Calu3 (cell line): ENCODE results near the gene PARM1. TPM values are rescaled to one million over a fixed set of nuclear protein-coding genes. Genes with fewer than 3 reads are reported as not detected.

Experiments
- BruUV-seq: library from RNA; stranded (reverse); fragments of 400-500 nt; replicated peaks from 2 replicates; lab custom pipeline; 2021; lab: Mats Ljungman, UMichigan
- CTCF ChIA-PET: fragments of 300-600 bp; sonication (Branson Sonifier 250); formaldehyde crosslinking; loops from one replicate; lab custom pipeline; 2022; ENCODE audit warnings: antibody characterized with exemption; lab: Charles Lee
- DNase-seq: peaks from one replicate; pipeline ENCODE4 v3.0.0; 2022
- H3K27ac Mint-ChIP-seq: one replicate; pipeline ENCODE4 v1.8.0; 2022; ENCODE audit warnings: mixed read lengths; ENCODE audit not compliant: unreplicated experiment
- H3K27me3 Mint-ChIP-seq: one replicate; pipeline ENCODE4 v1.8.0; 2022; ENCODE audit warnings: mixed read lengths; ENCODE audit not compliant: unreplicated experiment
- H3K36me3 Mint-ChIP-seq: one replicate; pipeline ENCODE4 v1.8.0; 2022; ENCODE audit warnings: mild to moderate bottlenecking, moderate library complexity, mixed read lengths; ENCODE audit not compliant: insufficient read depth, unreplicated experiment
- H3K4me1 Mint-ChIP-seq: one replicate; pipeline ENCODE4 v1.8.0; 2022; ENCODE audit warnings: mild to moderate bottlenecking, low read depth, mixed read lengths; ENCODE audit not compliant: unreplicated experiment
- H3K4me3 Mint-ChIP-seq: one replicate; pipeline ENCODE4 v1.8.0; 2022; ENCODE audit warnings: mild to moderate bottlenecking, low read depth, moderate library complexity, mixed read lengths; ENCODE audit not compliant: unreplicated experiment
- H3K9me3 Mint-ChIP-seq: one replicate; pipeline ENCODE4 v1.8.0; 2022; ENCODE audit warnings: low read depth, mixed read lengths; ENCODE audit not compliant: unreplicated experiment
- intact Hi-C: fragments of 100-400 bp; cut with micrococcal nuclease; formaldehyde crosslinking; loops from one replicate; pipeline ENCODE4 v1.10.0; 2022; ENCODE audit not compliant: unreplicated experiment
- total RNA-seq: library from RNA; stranded (reverse); gene quantifications from 2 replicates; pipeline ENCODE4 v1.2.3, GENCODE V29; 2022
- TF ChIP-seq, protein P1 (sequence below): fragments of 200-600 bp; IDR thresholded peaks from one replicate; pipeline ENCODE4 v1.8.0; 2022; ENCODE audit warnings: antibody characterized with exemption; ENCODE audit not compliant: unreplicated experiment

PARM1 gene
- total RNA-seq, 1 experiment from 2014 or later: 4.4 TPM

- TF ChIP-seq, protein P1, sequence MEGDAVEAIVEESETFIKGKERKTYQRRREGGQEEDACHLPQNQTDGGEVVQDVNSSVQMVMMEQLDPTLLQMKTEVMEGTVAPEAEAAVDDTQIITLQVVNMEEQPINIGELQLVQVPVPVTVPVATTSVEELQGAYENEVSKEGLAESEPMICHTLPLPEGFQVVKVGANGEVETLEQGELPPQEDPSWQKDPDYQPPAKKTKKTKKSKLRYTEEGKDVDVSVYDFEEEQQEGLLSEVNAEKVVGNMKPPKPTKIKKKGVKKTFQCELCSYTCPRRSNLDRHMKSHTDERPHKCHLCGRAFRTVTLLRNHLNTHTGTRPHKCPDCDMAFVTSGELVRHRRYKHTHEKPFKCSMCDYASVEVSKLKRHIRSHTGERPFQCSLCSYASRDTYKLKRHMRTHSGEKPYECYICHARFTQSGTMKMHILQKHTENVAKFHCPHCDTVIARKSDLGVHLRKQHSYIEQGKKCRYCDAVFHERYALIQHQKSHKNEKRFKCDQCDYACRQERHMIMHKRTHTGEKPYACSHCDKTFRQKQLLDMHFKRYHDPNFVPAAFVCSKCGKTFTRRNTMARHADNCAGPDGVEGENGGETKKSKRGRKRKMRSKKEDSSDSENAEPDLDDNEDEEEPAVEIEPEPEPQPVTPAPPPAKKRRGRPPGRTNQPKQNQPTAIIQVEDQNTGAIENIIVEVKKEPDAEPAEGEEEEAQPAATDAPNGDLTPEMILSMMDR: no peak
- BruUV-seq: no TSS peak
These were observed 41.9 kb upstream of the PARM1 start for GRCh38 chr4:74891037-74891436.

DNA sequence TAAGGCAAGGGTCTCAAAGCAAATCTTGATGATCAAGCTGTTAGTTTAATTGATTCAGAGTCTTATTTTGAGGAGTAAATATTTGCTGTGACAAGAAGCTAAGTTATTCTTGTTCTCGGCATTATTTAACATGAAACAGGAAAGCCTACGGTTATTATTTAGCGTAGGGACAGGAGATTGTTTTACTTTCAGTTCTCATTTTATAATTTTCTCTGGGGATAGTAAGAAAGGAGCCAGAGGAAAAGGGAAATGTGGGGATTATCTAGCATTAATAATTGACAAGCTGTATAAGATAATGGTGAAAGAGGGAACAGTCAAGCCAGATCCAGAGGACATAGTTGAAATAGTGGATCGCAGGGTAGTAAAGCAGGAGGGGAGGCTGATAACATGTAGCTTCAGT, 39.7 kb upstream of the PARM1 start:
- no peaks in the 10 kb centered on the region for H3K36me3 Mint-ChIP-seq
- CTCF ChIA-PET: interaction anchor here (0.9 to 1.1 kb wide), 2 partner anchors 13 to 20 kb away, joined by 3 read pairs; no protein-coding TSS in a partner anchor
- TF ChIP-seq, protein P1: no peak
- peak overlapping the region; percentile 57 for H3K4me3 Mint-ChIP-seq
- intact Hi-C loops: no loop called here
- H3K27ac Mint-ChIP-seq: no peak overlapping the region
- H3K9me3 Mint-ChIP-seq: no peaks in the 10 kb centered on the region
- BruUV-seq: no TSS peak
- peaks cover 33% of the 10 kb centered on the region for H3K4me1 Mint-ChIP-seq
- H3K27me3 Mint-ChIP-seq: no peaks in the 10 kb centered on the region
- DNase-seq: no peak

More at GRCh38 chr4:74891037-74891436, 41.9 kb upstream of the PARM1 start:
- Mint-ChIP-seq H3K9me3 (no peaks in the 10 kb centered on the region), H3K27me3 (no peaks in the 10 kb centered on the region), H3K4me1 (peaks cover 23% of the 10 kb centered on the region), H3K36me3 (no peaks in the 10 kb centered on the region), H3K4me3 (no peak overlapping the region), H3K27ac (no peak overlapping the region)
- DNase-seq: no peak
- CTCF ChIA-PET: no interaction called here
- intact Hi-C loops: no loop called here

DNA sequence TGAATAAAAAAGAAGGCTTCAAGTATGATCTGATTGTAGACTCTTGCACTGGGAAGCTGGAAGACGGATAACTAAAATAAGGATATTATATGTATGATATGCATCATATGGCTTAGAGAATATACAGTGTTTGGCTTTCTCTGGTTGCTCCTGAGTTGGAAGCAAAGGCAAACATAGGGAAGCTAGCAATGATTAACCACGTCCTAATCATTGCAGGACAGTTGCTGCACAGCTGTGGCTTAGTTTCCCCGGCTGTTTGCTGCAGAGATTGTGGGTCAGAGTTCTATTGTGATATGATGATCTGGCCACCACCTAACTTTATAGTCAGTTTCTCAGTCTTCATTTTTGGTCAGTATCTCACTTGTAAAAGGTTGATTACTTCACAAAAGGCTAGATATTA, 36.3 kb upstream of the PARM1 start:
- Mint-ChIP-seq H3K4me1 (peaks cover 33% of the 10 kb centered on the region), H3K36me3 (no peaks in the 10 kb centered on the region), H3K27ac (no peak overlapping the region), H3K4me3 (no peak overlapping the region), H3K27me3 (no peaks in the 10 kb centered on the region), H3K9me3 (no peaks in the 10 kb centered on the region)
- BruUV-seq: no TSS peak
- CTCF ChIA-PET: interaction anchor here (1.4 kb wide), 1 partner anchor 22 kb away, joined by 3 read pairs; no protein-coding TSS in a partner anchor
- no peak for DNase-seq
- intact Hi-C loops: no loop called here
- TF ChIP-seq, protein P1: no peak

- no peak overlapping the region for H3K4me3 Mint-ChIP-seq
- CTCF ChIA-PET: interaction anchor here (1.4 kb wide), 1 partner anchor 23 kb away, joined by 3 read pairs; no protein-coding TSS in a partner anchor
- H3K36me3 Mint-ChIP-seq: no peaks in the 10 kb centered on the region
- H3K27ac Mint-ChIP-seq: no peak overlapping the region
- no peaks in the 10 kb centered on the region for H3K27me3 Mint-ChIP-seq
- H3K4me1 Mint-ChIP-seq: peaks cover 30% of the 10 kb centered on the region
- BruUV-seq: no TSS peak
- TF ChIP-seq, protein P1: no peak
- H3K9me3 Mint-ChIP-seq: no peaks in the 10 kb centered on the region
- intact Hi-C loops: no loop called here
- no peak for DNase-seq
These were observed 35.5 kb upstream of the PARM1 start for GRCh38 chr4:74897386-74897785.
